Measurements from ENCODE around the gene FHOD1. TPM values are rescaled to one million over a fixed set of nuclear protein-coding genes. Genes with fewer than 3 reads are reported as not detected.
A peak's percentile ranks its signal among the peaks of the same experiment; 100 is the strongest.

FHOD1 gene
- polyA plus RNA-seq, 1 of the 3 experiments (the other 2 are of a cell fraction), result 70.9 TPM

- CTCF ChIA-PET, result interaction anchor here (1.4 to 2.1 kb wide), 2 partner anchors 10 to 19 kb away, joined by 3 to 5 read pairs; partner anchors contain the start of gene TMEM208
- 88% methylated on average over 18 of the region's 18 CpGs for WGBS (ENCODE audit: low lambda C conversion rate)
- Histone ChIP-seq H3K9me2 (no peaks in the 10 kb centered on the region), H3K9ac (no peak overlapping the region), H3K4me2 (no peak overlapping the region), H3K27ac (ENCODE audit: low read depth in 2 of 2, low read length in 1 of 2) (peak overlapping the region in 1 of 2 experiments; percentile 29; a peak in 2 of 4 replicates), H3K9me3 (no peaks in the 10 kb centered on the region), H3K4me3 (ENCODE audit: low read depth in 2 of 2, low read length in 1 of 2) (no peak overlapping the region), H4K20me1 (ENCODE audit: insufficient read depth) (no peaks in the 10 kb centered on the region), H3K36me3 (replicated peaks in 1 of 2; ENCODE audit: control insufficient read depth in 1 of 2, insufficient read depth in 2 of 2, low read length in 1 of 2) (peaks cover 0 to 10% of the 10 kb centered on the region in 2 experiments), H2AFZ (ENCODE audit: low read depth) (no peak overlapping the region), H3K27me3 (ENCODE audit: insufficient read depth) (no peaks in the 10 kb centered on the region), H3F3A (replicated peaks; ENCODE audit: insufficient read depth) (no peaks in the 10 kb centered on the region), H3K4me1 (ENCODE audit: control insufficient read depth in 1 of 2, insufficient read depth in 2 of 2, low read depth in 1 of 2, low read length in 1 of 2) (peaks cover 0 to 10% of the 10 kb centered on the region in 2 experiments; a peak in 1 of 4 replicates), H3K79me2 (ENCODE audit: insufficient read depth) (no peaks in the 10 kb centered on the region)
- TF ChIP-seq REST (IDR thresholded peaks at IDR 0.05; ENCODE audit: low read depth, low read length) (no peak), JUND (IDR thresholded peaks at IDR 0.05) (no peak), RAD21 (IDR thresholded peaks at IDR 0.05; ENCODE audit: low read length) (no peak), RXRA (IDR thresholded peaks at IDR 0.05; ENCODE audit: borderline replicate concordance, low read depth) (no peak), GATA2 (CRISPR knock-in tag; IDR thresholded peaks at IDR 0.05) (no peak), SIN3A (IDR thresholded peaks at IDR 0.05; ENCODE audit: borderline replicate concordance, low read depth, low read length) (no peak), POLR2AphosphoS5 (IDR thresholded peaks at IDR 0.05; ENCODE audit: low read depth, low read length) (no peak), FOSL2 (IDR thresholded peaks at IDR 0.05; ENCODE audit: borderline replicate concordance, low read depth) (no peak), NFIC (IDR thresholded peaks at IDR 0.05; ENCODE audit: borderline replicate concordance) (no peak), TEAD4 (IDR thresholded peaks at IDR 0.05; ENCODE audit: borderline replicate concordance, insufficient read depth) (no peak), TAF1 (IDR thresholded peaks at IDR 0.05; ENCODE audit: borderline replicate concordance, low read depth, low read length) (no peak), EP300 (IDR thresholded peaks at IDR 0.05; ENCODE audit: borderline replicate concordance in 1 of 2, low read depth in 1 of 2, low read length in 1 of 2) (no peak), EZH2phosphoT487 (IDR thresholded peaks at IDR 0.05; ENCODE audit: borderline replicate concordance, low read depth) (no peak), CHD2 (IDR thresholded peaks at IDR 0.05; ENCODE audit: low read length, partially characterized antibody) (no peak)
- peak; percentile 56 for DNase-seq
- POLR2A ChIA-PET, result interaction anchor here (1.0 to 3.0 kb wide), 3 partner anchors 8 to 46 kb away, joined by 3 to 21 read pairs (median 5); partner anchors contain the start of genes NOL3 and TMEM208
These were observed 30.4 kb downstream of the FHOD1 start for GRCh38 chr16:67216612-67217490.
